HG02678 (cell line): ENCODE results near the gene ZNHIT2.
"Not testable (repeated sequence)": the region's sequence is repeated elsewhere in the genome, so short reads cannot be mapped to it uniquely, and the experiment has no call there.

Experiments
- ATAC-seq: cut with Tn5 transposase; IDR thresholded peaks from one replicate; pipeline ENCODE4 v1.9.1; 2021; ENCODE audit warnings: mild to moderate bottlenecking, moderate library complexity; ENCODE audit not compliant: unreplicated experiment

Gene ZNHIT2

GRCh38 chr11:65117206-65118096 is at the start of gene ZNHIT2:
Gene ZNHIT2, minus strand, starts transcription at chr11:65117701. Its CDS starts 48 bp downstream, at chr11:65117653.
- ATAC-seq = peak; percentile 64

- no peak for ATAC-seq
Measured at GRCh38 chr11:65166893-65167292, 49.4 kb upstream of the ZNHIT2 start.

- no peak for ATAC-seq
Measured at GRCh38 chr11:65165410-65166317, 48.2 kb upstream of the ZNHIT2 start.

- ATAC-seq = no peak
Measured at GRCh38 chr11:65163684-65164083, 46.2 kb upstream of the ZNHIT2 start.

DNA sequence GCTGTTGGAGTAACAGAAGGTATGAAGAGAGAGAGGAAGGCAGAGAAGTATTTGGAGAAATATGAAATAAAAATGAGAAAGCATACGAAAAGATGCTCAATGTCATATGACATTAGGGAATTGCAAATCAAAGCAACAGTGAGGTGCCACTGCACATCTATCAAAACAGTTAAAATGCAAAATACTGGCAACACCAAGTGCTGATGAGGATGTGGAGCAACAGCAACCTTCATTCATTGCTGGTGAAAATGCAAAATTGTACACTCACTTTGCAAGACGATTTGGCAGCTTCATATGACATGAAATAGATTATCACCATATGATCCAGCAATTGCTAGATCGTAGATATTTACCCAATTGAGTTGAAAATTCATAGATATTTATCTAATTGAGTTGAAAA is 43.1 kb upstream of the ZNHIT2 start:
- no peak for ATAC-seq

GRCh38 chr11:65159012-65159411 is 41.5 kb upstream of the ZNHIT2 start:
- ATAC-seq = peak; percentile 60

GRCh38 chr11:65157336-65157735 is 39.8 kb upstream of the ZNHIT2 start:
- no peak for ATAC-seq

DNA sequence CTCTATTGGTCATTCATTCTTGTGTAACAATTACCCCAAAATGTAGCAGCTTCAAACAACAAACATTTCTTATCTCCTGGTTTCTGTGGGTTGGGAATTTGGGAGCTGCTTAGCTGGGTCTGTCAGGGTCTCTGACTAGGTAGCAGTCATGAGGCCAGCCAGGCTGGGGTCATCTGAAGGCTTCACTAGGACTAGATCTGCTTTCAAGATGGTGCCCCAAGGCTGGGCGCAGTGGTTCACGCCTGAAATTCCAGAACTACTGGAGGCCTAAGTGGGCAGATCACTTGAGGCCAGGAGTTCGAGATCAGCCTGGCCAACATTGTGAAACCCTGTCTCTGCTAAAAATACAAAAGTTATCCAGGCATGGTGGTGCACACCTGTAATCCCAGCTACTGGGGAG is 39.4 kb upstream of the ZNHIT2 start:
- ATAC-seq = no peak

DNA sequence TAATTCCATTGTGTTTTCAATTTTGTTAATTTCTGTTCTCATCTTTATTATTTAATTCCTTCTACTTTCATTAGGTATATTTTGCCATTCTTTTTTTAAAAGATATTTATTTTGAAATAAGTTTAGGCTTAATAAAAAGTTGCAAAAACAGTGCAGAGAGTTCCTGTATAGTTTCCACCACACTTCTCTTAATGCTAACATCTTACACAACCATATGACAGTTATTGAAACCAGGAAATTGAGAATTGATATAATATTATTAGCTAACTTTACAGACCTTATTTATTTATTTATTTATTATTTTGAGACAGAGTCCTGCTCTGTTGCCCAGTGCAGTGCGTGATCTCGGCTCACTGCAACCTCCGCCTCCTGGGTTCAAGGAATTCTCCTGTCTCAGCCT is 38.8 kb upstream of the ZNHIT2 start:
- no peak for ATAC-seq

GRCh38 chr11:65152122-65152521 is 34.6 kb upstream of the ZNHIT2 start:
- ATAC-seq = no peak

DNA sequence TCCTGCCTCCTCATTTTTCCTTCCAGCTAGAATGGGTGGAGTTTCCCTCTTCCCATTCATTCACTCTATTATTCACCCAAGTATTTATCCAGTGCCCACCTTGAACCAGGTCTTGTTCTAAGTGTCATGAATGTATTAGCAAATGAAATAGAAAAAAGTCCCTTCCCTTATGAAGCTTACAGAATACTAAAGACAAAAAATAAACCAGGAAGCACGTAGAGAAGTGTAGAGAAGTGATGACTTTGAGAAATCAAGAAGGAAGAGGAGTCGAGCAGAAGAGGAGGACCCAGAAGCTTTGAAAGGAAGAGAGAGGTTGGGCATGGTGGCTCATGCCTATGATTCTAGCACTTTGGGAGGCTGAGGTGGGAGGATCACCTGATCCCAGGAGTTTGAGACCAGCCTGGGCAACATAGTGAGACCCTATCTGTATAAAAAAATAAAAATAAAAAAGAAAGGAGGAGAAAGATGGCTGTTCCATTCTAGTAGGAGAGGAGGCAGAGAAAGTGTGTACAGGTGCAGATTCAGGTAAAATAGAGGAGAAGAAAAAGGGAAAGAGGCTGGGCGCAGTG is 33.9 kb upstream of the ZNHIT2 start:
- ATAC-seq = no peak

DNA sequence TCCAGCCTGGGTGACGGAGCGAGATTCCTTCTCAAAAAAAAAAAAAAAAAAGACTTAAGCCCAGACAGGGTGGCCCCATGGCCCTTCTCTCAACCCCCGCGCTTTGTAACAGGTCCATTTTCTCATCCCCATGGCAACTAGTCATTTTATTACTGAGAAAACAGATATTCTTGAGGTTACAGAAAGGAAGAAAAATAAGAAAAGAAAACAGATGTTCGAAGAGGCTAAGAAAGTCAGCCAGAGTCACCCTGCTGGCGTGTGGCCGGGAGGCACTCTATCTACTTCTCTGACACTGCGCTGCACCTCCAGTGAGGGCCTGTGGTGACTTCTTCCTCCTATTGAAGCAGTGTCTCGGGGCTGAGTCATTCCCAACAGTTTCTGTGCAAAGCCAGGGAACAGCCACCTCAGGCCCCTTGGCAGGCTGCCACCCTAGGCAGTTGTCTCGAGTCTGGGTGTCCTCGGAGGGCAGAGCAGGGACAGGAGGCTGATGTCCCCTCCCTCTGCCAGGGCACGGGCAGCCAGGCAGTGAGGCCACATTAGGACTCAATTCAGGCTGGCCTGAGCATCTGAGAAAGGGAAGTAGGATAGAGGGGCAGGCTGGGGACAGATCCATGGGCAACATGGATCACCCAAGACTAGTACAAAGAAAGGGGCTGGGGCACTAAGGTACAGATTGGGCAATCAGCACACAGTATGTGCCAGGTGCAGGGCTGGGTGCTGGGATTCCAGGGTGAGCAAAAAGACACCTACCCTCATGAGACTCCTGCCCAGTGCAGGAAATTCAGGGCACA is 33.2 kb upstream of the ZNHIT2 start:
- ATAC-seq = peak; percentile 45

DNA sequence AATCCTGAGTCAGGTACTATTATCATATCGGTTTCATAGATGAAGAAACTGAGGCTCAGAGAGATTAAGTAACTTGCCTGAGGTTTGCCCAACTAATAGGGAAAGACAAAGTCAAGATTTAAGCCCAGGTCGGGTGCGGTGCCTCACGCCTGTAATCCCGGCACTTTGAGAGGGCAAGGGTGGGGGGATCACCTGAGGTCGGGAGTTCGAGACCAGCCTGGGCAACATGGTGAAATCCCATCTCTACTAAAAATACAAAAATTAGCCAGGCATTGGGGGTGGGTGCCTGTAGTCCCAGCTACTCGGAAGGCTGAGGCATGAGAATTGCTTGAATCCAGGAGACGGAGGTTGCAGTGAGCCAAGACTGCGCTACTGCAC is 32.6 kb upstream of the ZNHIT2 start:
- not testable (repeated sequence) for ATAC-seq

GRCh38 chr11:65148657-65149056 is 31.2 kb upstream of the ZNHIT2 start:
- no peak for ATAC-seq

GRCh38 chr11:65147352-65148075 is 30.0 kb upstream of the ZNHIT2 start:
- no peak for ATAC-seq

DNA sequence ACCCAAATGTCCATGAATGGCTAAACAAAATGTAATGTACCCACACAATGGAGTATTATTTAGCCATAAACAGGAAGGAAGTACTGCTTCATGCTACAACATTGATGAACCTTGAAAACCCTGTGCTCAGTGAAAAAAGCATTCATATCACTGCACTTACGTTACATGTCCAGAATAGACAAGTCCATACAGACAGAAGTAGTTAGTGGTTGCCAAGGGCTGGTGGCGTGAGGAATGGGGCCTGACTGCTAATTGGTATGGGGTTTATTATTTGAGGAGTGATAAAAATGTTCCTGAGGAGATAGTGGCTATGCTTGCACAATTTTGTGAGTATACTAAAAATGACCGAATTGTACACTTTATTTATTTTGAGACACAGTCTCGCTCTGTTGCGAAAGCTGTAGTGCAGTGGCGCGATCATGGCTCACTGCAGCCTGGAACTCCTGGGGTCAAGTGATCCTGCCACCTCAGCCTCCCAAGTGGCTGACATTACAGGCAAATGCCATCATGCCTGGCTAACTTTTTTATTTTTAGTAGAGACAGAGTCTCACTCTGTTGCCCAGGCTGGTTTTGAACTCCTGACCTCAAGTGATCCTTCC is 24.5 kb upstream of the ZNHIT2 start:
- ATAC-seq = no peak

- ATAC-seq = no peak
Measured at GRCh38 chr11:65136515-65137096, 19.1 kb upstream of the ZNHIT2 start.

- no peak for ATAC-seq
Measured at GRCh38 chr11:65135633-65136145, 18.2 kb upstream of the ZNHIT2 start.
